ENCODE measurements around the gene TRPM3.

Gene TRPM3

DNA sequence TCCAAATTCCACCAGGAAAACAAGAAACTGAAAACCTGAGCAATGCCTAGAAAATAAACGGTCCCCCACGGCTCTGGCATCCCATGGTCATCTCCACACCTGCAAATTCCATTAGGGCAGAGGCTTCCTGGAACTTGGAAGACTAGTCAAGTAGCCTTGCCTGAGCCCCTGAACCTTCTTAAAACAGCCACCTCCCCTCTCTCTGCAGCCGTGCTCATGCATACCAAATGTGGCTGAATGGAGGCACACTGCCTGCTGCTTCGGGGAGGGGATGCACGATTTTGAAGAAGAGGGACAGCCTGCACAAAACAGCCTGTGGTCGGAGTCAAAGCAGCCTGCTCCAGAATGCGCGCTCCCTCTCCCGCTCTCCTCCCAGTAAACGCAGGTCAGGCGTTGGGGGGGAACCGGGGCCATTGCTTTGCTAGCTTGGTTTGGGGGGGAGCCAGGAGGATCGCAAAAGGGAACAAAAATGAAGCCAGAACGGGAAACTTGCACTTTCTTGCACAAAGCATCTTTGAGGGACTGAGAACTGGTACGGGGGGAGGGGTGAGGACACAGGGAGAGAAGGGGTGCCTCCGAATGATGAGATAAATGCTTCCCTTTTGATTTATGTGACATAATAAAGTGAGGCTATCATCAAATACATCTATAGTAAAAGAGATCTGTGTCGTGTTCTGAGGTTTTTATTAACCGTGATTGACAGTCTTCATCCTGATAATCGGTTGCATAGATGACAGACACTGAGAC is at the start of gene TRPM3:
Gene TRPM3, minus strand, starts transcription at position 347 of the 747 bp plus-strand sequence. Its CDS starts 267 bp downstream, at position 80.
- ATAC-seq (no peak), DNase-seq (no peak)

DNA sequence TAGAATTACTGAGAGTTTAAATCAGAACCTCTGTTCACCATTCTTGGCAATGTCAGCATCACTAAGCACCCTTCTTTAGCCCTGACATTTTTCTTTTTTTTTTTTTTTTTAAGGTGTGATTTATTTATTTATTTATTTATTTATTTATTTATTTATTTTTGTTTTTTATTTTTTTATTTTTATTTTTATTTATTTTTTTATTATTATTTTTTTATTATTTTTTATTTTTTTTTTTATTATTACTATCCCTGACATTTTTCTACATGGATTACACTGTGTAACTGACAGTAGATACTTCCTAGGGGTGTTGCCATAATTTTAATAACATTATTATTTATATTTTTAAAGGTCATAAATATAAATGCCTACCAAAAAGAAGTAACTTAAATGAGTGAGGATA is 47.0 kb upstream of the TRPM3 start:
- DNase-seq (no peak), ATAC-seq (no peak)

DNA sequence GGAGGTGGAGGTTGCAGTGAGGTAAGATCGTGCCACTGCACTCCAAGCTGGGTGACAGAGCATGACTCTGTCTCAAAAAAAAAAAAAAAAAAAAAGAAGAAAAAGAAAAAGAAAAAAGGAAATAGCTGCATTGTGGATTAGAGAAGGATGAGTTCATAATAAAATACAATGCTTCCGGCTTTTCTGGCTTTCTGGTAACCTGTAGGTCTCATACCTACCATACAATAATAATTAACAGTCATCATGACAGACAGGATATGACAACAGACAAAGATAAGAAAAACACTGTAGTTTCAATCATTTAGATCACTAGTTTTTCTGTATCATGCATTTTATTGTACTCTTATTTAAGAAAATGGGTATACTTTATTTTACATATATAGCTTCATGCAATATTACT is 40.7 kb upstream of the TRPM3 start:
- DNase-seq: no peak
- ATAC-seq: no peak

DNA sequence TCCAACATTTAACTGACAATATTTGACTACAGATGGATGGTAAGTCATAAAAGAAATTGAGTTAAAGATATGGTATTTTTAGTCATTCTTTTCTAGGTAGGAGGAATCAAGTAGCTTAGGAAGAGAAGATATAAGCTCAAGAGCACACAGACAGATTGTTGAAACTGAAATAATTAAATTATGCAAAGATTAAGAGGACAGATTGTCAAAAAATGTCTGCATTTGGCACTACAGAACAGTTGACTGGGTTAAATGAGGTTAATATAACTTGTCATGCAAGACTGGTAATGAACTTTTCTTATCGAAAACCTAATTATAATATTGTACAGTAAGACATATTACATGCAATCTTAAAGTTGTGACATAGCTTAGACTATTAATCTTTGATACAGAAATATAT is 36.3 kb upstream of the TRPM3 start:
- DNase-seq (no peak), ATAC-seq (no peak)

DNA sequence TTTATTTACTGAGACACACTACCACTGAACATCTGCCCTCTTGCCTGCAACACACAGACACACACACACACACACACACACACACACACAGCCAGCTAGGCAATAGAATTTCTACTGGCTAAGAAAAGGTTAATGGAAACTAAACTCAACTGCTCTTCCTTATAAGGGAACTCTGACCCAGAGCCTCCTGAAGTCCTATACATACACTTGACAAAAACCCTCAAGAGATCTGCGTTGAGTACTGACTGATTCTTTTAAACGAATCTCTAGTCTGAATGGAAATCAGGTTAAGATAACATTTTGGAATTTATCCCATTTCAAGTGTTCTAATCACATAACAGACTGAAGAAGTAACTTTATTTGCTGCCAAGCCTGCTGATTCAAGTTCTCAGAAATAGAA is 25.9 kb upstream of the TRPM3 start:
- ATAC-seq: no peak

DNA sequence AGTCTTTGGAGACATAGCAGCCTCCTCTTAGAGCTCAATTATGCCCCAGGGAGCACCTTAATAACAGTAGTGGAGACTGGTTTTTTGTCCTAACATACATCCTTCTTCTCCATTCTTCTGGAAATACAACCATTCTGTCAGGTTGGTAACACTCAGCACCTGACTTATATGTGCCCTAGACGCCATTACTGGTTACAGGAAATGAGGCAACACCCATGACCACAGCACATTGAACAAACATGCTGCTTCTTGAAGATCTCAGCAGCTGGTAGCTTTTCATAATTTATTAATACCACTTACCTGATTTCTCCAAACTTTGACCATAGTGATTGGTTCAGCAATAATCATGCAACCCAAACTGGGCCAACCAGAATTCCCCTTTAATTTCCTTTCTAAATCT is 25.1 kb upstream of the TRPM3 start:
- no peak for ATAC-seq

More for the DNA sequence above, 25.9 kb upstream of the TRPM3 start:
- DNase-seq: no peak

DNA sequence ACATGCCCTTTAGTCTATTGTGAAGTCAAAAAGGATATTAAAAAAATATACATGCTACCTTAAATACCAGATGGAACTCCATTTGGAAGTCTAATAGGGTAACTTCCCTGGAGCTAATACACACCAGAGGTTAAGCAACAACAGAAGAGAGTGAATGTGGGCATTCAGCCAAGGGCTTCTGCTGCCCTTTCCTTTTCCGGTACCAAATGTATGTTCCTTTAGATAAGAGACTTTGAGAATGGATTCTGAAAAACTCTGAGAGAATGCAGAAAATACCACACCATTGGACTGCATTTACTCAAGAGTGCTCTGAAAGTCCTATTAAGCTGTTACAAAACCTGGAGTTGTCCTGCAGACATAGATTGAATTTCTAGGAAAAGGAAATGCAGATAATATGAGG is 23.8 kb upstream of the TRPM3 start:
- DNase-seq (no peak), ATAC-seq (no peak)

More for the DNA sequence above, 25.1 kb upstream of the TRPM3 start:
- no peak for DNase-seq

DNA sequence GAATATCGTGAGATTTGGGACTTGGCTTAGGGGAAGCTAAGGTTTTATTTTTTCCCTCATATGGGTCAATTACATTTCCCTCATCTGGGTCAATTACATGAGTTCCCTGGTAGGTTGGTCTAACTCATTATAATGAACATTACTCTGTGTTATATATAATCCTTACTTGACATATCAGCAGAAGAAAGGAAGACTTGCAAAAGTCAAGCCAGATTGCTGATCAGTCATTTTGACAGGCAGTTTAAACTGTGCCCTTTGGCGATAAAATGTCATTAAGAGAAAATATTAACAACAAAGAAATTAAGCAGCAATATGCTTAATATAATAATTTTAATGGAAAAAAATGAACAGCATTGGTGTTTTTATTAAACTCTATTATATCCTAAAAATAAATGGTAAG is 23.1 kb upstream of the TRPM3 start:
- DNase-seq: no peak
- no peak for ATAC-seq

DNA sequence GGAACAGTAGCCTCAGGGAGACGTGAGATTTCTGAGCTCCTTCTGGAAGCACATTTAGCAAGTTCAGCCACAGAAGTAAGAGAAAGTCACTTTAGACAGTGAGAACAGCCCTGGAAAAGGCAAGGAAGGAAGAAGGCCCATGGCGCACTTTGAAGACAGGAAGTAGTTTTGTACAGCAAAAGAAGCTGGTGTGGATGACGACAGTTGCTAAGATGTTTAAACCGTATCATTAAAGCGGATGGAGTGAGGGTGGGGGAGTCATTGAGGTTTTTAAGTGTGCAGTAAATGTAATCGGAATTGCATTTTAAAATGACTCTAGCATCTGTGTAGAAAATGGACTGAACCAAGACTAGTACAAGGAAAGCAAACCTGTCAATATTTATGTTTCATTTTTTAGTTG is 15.3 kb upstream of the TRPM3 start:
- DNase-seq: no peak
- ATAC-seq: no peak

DNA sequence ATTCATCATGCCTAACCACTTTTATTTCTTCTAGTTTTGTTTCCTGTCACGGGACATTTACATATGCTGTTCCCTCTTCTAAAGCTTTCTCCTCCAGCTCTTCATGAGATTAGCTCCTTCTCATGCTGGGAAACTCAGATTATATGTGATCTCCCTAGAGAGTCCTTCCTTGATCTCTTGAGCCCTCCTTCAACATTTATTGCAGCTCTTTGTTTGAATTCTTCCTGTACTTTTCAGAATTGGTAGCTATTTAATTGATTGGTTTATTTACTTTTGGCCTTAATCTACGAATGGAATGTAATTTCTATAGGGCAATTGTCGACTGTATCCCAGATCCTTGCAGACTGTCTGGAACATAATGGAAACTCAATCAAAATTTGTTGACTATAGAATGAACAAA is 9.7 kb upstream of the TRPM3 start:
- DNase-seq: no peak
- ATAC-seq: no peak

DNA sequence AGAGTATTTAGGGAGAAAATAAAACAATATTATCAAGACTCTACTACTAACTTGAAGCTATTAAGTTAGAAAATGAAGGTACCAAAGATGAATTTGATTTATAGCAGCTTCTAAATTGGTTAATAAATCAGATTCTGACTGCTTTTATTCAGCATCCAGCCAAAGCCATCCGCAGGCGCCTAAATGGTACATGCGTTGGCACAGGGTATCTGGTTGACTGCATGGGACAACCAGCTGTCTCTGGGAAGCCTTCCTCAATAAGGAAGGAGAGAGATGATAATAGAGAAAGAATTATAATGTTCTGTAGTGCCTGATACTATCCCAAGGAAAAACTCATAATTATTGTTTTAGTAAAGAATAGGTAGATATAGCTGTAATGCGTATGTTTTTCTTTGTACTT is 9.1 kb upstream of the TRPM3 start:
- DNase-seq (no peak), ATAC-seq (no peak)

DNA sequence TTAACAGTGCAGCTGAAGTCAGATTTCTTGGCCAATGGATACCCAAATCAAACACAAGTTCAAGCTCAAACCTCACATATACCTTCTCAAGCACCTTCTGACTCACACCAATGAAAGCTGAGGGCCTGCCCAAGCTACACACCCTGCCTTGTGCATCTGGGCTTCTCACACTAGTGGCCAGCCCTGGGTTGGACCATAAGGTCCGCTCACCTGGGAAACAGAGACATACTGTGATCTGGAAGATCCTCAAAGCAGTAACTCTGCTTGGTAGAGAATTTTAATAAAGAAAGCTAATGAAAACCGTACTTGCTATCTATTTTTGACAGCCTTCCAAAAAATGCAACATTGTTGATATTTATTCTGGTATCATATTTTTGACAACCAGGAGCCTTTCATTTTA is 7.4 kb upstream of the TRPM3 start:
- ATAC-seq (no peak), DNase-seq (no peak)

DNA sequence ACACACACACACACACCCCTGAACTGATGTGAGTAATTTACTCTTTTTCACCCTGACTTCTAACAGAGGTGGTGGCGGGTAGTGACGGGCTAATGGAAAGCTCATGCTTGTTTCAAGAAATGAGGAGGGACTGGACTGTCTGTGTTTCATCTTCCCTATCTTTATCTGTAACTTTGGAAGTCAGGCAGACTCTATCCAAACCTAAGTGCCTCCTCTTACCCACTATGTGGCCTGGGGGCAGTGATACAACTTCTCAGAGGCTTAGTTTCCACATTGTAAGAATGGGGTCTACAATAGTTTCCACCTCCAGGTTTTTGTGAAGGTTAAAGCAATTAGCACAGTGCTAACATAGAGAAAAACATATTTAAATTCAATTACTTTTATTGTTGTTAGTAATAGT is 5.9 kb upstream of the TRPM3 start:
- ATAC-seq (no peak), DNase-seq (no peak)

DNA sequence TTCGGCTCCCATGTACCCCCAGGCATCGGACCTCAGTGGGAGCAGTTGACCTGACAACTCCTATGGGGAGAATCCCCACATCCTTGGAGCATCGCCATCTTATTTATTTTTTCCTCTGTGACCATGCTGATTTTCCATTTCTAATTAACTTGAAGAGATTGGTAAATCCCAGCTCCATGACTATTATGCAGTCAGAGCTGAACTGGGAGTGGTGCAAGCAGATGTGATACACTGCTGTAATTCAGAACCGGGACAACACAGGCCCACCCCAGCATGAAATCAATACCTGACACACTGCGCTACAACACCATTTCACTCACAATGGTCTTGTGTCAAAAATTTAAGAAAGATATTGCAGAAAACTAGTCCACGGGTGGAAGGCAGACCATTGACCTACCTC is 1.0 kb upstream of the TRPM3 start:
- no peak for DNase-seq
- ATAC-seq: no peak

DNA sequence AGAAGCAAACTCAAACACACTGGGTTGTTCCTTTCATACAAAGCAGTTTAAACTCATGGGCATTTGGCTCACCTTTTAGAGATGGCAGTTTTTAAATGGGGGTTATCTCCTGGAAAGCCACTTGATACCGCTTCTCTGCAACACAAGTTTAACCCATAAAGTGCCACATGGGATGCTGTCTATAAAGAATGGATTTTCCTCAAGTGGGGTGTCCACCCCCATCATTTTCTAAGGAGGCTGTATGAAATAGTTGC is 528 bp upstream of the TRPM3 start:
- ATAC-seq: no peak
- no peak for DNase-seq

DNA sequence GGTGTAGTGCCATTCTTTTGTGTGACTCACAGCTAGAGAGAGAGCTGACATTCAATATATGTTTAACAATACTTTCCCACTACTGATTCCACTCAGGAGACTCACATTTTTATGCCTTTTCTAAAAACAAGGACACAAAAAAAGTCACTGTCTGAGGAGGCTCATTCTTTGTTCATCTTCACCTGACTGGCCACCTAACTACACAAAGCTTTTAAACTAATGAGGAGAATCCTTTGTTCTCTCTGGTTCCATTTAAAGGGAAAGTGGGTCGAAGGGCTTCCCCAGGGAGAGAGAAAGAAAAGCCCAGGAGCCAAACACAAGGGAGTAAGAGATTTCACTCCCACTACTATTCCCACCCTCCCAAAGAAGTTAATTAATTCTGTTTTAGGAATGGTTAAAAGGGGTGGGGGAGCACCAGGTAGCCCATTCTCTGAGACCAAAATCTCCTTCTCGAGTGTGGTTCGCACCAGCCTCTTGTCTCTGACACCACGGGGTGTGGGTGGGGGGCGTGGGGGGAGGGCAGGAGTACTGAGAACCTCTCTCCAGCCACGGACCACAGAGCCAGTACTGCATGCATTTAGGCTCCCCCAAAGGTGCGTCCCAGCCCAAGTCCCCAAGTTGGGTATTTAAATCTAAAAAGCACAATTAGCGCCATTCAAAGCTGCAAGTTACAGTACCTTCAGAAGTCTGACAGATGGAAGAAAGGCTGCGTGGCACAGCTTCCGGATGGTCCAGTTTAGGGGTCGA is 747 bp downstream of the TRPM3 start:
- ATAC-seq: no peak
- DNase-seq: no peak

DNA sequence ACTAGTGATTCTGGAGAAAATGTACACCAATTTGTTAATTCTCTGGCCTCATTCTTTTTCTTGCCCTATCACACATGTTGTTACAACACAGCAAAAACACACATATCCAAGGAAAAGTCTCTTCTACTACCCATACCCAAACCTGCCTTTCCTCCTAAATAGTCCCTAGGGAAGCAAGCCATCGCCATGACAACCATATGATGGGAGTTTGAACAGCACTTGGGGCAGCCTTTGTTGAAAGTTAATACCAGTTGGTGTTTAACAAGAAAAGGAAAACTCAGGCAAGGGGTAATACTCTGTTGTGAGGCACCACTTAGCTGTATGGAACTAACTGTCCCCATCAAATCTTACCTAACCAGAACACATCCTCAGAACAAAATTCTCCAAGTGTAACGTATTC is 1.7 kb downstream of the TRPM3 start:
- DNase-seq: no peak
- ATAC-seq: no peak

DNA sequence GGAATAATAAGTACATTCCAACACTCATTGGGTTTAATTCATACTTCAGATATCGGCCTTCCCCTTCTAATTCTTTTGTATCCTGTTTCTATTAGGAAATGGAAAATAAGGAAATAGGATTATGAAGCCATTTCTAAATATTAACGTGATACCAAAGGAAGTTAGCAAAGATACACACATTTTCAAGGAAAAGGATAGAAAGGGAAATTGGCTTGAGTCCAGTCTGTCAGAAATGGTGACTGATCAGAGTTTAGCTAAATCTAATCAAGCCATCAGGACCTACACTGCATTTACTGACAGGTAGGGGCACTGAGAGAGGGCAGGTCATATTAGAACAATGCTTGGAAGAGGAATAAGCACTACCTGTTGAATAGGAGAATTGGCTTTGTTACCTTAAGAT is 3.1 kb downstream of the TRPM3 start:
- DNase-seq: no peak
- ATAC-seq: no peak

DNA sequence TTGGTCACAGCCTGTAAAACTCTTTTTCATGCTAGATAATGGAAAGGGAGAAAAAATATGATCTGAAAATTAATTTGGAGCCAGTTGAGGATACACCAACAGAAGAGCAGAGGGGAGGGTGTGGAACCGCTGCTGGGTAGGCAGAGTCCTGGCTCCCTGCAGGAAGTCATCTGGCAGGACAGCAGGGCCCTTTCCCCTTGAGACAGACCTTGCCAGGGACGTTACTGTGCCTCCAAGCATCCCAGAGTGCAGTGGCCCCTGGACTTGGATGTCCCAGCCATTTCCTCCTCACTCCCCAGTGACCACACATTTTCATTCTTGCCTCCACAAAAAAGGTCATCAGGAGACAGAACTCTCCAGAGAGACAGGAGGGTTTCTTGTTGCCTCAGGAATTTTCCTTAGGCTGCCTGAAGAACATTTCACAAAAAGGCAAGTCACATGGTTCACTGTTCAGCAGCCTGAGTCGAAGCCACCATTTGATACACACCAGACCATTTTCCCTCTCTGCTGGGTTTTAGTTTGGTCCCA is 5.9 kb downstream of the TRPM3 start:
- no peak for DNase-seq
- no peak for ATAC-seq

DNA sequence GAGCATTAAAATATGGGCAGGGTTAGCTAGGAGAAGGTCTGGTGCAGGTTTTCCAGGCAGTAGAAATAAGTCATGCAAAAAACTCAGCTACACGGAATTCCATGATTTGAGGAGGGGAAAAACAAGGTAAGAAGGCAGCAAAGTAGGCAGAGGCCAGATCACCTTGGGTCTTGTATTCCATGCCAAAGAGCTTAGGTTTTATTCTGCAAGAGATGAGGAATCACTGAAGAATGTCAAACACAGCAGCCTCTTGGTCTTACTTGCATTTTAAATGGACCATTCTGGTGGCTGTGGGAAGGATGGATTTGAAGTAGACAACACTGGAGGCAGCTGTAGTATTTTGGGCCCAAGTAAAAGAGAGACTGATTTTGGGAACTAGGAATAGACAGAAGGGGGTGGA is 8.6 kb downstream of the TRPM3 start:
- DNase-seq (no peak), ATAC-seq (no peak)

DNA sequence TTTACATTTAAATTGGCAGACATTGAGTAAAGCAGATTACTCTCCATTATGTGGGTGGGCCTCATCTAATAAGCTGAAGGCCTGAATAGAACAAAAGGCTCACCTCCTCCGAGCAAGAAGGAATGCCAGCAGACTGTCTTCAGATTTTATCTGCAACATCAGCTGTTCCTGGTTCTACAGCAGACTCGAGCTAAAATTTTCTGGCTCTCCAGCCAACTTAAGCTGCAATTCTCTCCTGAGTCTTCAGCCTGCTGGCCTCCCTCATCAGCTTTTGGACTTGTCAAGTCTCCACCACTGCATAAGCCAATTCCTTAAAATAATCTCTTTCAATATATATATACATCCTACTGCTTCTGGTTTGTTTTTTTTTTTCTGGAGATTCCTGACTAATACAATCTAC is 12.5 kb downstream of the TRPM3 start:
- no peak for ATAC-seq
- no peak for DNase-seq

DNA sequence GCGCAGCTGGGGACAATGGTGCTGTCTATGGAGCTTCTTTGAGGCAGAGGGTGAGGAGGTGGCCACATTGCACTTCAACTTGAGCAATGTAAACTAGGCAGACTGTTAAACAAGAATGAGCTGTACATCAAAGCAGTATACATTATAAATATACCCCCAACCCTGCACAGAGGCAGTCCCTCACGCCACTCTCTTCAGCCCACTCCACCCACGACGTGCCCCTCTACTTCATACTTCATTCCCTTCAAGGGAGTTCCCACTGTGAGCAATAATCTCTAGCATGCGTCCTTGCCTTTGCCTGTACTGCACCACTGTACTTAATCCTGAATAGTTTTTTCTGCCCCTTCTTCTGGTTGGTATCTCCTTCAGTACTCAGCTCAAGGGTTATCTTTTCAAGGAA is 14.4 kb downstream of the TRPM3 start:
- DNase-seq (no peak), ATAC-seq (no peak)

DNA sequence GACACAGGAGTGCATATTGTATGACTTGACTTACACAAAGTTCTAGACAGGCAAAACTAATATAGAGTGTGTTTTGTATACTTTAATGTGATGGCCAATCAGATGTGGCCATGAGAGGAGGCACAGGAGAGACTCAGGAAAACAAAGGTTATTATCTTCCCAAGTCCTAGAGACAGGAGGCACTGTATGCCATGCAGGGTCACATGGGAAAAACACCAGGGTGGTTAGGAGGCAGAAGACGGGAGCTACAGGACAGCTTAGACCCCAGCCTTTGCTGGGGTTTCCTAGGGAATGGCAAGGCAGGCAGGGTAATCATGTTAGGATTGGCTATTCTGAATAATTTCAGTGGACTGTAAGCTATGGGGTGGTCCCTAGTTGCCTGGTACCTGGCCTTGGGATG is 16.2 kb downstream of the TRPM3 start:
- ATAC-seq: no peak
- DNase-seq: no peak

DNA sequence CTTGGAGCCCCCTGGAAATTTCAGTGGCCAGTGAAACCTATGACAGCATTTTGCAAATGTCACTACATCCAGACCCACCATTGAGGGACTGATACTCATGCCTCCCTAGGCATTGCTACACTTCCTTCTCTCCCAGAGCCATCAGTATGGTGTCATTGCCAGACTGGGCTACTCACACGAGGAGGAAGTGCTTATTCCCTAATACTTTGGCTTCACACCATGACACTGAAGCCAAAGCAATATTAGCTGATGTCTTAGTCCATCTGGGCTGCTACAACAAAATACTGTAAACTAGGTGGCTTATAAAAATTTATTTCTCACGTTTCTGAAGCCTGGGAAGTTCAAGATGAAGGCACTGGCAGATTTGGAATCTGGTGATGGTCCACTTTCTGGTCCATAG is 22.6 kb downstream of the TRPM3 start:
- ATAC-seq (no peak), DNase-seq (no peak)
